Measurements from ENCODE around the gene HCK.

The HCK gene

GRCh38 chr20:32067234-32067821, 15.3 kb downstream of the HCK start:
- H3K27ac ChIP-seq: no peak overlapping the region

GRCh38 chr20:32068174-32068573, 16.1 kb downstream of the HCK start:
- H3K27ac ChIP-seq: no peak overlapping the region
- TF ChIP-seq ZFX (IDR thresholded peaks at IDR 0.05): no peak
- no peak for TF ChIP-seq CTCF (conservative IDR thresholded peaks at IDR 0.05)

More at GRCh38 chr20:32067234-32067821, 15.3 kb downstream of the HCK start:
- no peak for TF ChIP-seq ZFX (IDR thresholded peaks at IDR 0.05)
- no peak for TF ChIP-seq CTCF (conservative IDR thresholded peaks at IDR 0.05)

GRCh38 chr20:32069711-32070110, 17.7 kb downstream of the HCK start:
- no peak for TF ChIP-seq CTCF (conservative IDR thresholded peaks at IDR 0.05)
- TF ChIP-seq ZFX (IDR thresholded peaks at IDR 0.05): no peak
- no peak overlapping the region for H3K27ac ChIP-seq

- TF ChIP-seq ZFX (IDR thresholded peaks at IDR 0.05) (no peak), CTCF (conservative IDR thresholded peaks at IDR 0.05) (no peak)
- no peak overlapping the region for H3K27ac ChIP-seq
These were observed 18.2 kb downstream of the HCK start for GRCh38 chr20:32070282-32070681.

GRCh38 chr20:32070690-32071213, 18.7 kb downstream of the HCK start:
- no peak overlapping the region for H3K27ac ChIP-seq
- TF ChIP-seq CTCF (conservative IDR thresholded peaks at IDR 0.05) (no peak), ZFX (IDR thresholded peaks at IDR 0.05) (no peak)

- no peak overlapping the region for H3K27ac ChIP-seq
- TF ChIP-seq CTCF (conservative IDR thresholded peaks at IDR 0.05): no peak
These were observed 19.5 kb downstream of the HCK start for GRCh38 chr20:32071395-32072167.

GRCh38 chr20:32072168-32072750, 20.2 kb downstream of the HCK start:
- TF ChIP-seq ZFX (IDR thresholded peaks at IDR 0.05): no peak
- no peak for TF ChIP-seq CTCF (conservative IDR thresholded peaks at IDR 0.05)
- H3K27ac ChIP-seq: no peak overlapping the region

Data from C4-2B (cell line).